Bronchus fibroblast of lung (primary cell): ENCODE results near the gene RAB11FIP2. TPM values are rescaled to one million over a fixed set of nuclear protein-coding genes. Genes with fewer than 3 reads are reported as not detected.

ENCODE experiments used
- total RNA-seq: library from RNA; depleted of rRNA; stranded (reverse); fragments of >200 nt; gene quantifications from 2 replicates; pipeline ENCODE4 v1.2.3, GENCODE V29; 2015

RAB11FIP2 gene, protein sequence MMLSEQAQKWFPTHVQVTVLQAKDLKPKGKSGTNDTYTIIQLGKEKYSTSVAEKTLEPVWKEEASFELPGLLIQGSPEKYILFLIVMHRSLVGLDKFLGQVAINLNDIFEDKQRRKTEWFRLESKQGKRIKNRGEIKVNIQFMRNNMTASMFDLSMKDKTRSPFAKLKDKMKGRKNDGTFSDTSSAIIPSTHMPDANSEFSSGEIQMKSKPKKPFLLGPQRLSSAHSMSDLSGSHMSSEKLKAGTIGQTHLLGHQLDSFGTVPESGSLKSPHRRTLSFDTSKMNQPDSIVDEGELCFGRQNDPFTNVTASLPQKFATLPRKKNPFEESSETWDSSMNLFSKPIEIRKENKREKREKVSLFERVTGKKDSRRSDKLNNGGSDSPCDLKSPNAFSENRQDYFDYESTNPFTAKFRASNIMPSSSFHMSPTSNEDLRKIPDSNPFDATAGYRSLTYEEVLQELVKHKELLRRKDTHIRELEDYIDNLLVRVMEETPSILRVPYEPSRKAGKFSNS
- 4.5 and 6.1 TPM in 2 replicates for total RNA-seq

DNA sequence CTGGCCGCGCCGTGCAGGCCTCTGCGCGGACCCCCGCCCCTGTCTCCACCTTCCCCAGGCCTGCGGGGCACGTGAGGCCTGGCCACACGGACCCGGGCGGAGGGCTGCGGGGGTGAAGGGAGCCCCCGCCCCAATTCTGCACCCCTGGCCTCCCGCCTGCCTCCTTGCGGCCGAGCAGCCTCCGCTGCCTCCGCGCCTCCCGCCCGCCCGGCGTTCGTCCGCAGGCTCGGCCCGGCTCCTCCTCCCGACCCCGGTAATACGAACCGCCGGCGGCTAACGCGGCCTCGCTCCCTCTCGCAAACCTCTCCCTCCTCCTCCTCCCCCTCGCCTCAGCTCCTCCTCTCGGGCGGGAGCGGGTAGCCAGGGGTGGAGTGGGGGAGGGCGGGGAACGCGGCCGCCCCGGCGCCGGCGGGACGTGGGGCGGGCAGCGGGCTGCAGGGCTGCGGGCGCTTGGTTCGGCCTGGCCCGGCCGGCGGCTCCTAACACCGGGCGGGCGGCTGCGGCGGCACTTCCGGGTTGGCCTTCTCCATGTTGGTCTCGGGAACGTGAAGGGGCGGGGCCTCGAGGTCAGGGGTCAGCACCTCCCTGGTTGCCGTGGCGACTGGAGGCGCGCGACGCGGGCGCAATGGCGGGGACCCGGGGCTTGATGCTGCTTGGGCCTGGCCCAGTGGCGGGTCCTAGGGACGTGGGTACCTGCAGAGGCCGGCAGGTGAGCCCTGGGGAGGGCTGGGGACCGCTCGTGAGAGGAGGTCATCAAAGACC, at the start of gene RAB11FIP2:
RAB11FIP2 (minus strand) TSS at position 547 of the 762 bp plus-strand sequence. CDS start 778 bp downstream, outside the sequence.

